Superior temporal gyrus (tissue), 1 donor: ENCODE data around the gene KIAA1191.
"Not testable (repeated sequence)": the region's sequence is repeated elsewhere in the genome, so short reads cannot be mapped to it uniquely, and the experiment has no call there.

ENCODE experiments used
- DNase-seq: peaks from one replicate; pipeline ENCODE4 v3.0.0-alpha.2; 2016; ENCODE audit errors: extremely low spot score

The KIAA1191 gene

GRCh38 chr5:176317534-176318374 is 43.8 kb downstream of the KIAA1191 start:
- no peak for DNase-seq

DNA sequence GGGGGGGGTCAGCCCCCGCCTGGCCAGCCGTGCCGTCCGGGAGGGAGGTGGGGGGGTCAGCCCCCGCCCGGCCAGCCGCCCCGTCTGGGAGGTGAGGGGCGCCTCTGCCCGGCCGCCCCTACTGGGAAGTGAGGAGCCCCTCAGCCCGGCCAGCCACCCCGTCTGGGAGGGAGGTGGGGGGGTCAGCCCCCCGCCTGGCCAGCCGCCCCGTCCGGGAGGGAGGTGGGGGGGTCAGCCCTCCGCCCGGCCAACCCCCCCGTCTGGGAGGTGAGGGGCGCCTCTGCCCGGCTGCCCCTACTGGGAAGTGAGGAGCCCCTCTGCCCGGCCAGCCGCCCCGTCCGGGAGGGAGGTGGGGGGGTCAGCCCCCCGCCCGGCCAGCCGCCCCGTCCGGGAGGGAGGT is 56.2 kb downstream of the KIAA1191 start:
- not testable (repeated sequence) for DNase-seq
